ENCODE measurements around the gene ABCC3.
A peak's percentile ranks its signal among the peaks of the same experiment; 100 is the strongest.

The ABCC3 gene

DNA sequence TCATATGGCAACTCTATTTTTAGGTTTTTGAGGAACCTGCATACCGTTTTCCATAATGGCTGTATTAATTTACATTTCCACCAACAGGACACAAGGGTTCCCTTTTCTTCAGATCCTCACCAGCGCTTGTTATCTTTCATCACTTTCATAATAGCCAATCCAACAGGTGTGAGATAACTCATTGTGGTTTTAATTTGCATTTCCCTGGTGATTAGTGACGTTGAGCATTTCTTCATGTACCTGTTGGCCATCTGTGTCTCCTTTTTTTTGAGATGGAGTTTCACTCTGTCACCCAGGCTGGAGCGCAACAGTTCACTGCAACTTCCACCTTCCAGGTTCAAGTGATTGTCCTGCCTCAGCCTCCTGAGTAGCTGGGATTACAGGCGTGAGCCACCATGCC is 36.2 kb upstream of the ABCC3 start:
- Histone ChIP-seq H3K4me3 (no peak overlapping the region), H3K27ac (no peak overlapping the region)
- no peak for DNase-seq (ENCODE audit: low spot score)
- no peak for TF ChIP-seq CTCF (IDR thresholded peaks at IDR 0.05)

GRCh38 chr17:50599606-50600005 is 35.1 kb upstream of the ABCC3 start:
- H3K27ac ChIP-seq, result no peak overlapping the region
- DNase-seq (ENCODE audit: low spot score), result no peak
- TF ChIP-seq CTCF (IDR thresholded peaks at IDR 0.05), result no peak
- H3K4me3 ChIP-seq, result no peak overlapping the region

GRCh38 chr17:50601823-50602375 is 32.8 kb upstream of the ABCC3 start:
- DNase-seq (ENCODE audit: low spot score), result no peak
- H3K4me3 ChIP-seq, result no peak overlapping the region
- no peak for TF ChIP-seq CTCF (IDR thresholded peaks at IDR 0.05)
- no peak overlapping the region for H3K27ac ChIP-seq

GRCh38 chr17:50602836-50603235 is 31.8 kb upstream of the ABCC3 start:
- no peak for DNase-seq (ENCODE audit: low spot score)
- Histone ChIP-seq H3K4me3 (no peak overlapping the region), H3K27ac (no peak overlapping the region)
- TF ChIP-seq CTCF (IDR thresholded peaks at IDR 0.05), result no peak

- DNase-seq (ENCODE audit: low spot score), result no peak
- Histone ChIP-seq H3K4me3 (no peak overlapping the region), H3K27ac (no peak overlapping the region)
- no peak for TF ChIP-seq CTCF (IDR thresholded peaks at IDR 0.05)
These were observed 31.3 kb upstream of the ABCC3 start for GRCh38 chr17:50603340-50603739.

DNA sequence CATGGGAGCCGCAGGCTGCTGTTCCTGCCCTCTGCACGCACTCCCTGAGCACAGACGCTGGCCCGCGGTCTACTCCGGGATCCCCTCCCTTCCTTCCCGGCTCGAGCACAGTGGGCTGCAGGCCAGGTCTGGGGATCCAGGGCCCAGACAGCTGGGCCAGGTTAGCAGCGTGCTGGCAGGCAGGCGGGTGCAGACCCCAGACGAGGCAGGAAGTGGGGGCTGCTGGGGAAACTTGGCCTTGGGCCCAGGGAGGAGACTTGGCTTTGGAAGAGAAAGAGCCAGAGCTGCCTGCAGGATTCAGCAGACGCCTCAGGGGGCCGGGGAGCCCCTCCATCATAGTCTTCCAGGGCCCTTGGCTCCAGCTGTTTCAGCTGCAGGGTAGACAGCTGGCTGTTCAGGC is 30.2 kb upstream of the ABCC3 start:
- DNase-seq (ENCODE audit: low spot score), result no peak
- Histone ChIP-seq H3K27ac (no peak overlapping the region), H3K4me3 (peak overlapping the region; percentile 35)
- TF ChIP-seq CTCF (IDR thresholded peaks at IDR 0.05), result no peak

DNA sequence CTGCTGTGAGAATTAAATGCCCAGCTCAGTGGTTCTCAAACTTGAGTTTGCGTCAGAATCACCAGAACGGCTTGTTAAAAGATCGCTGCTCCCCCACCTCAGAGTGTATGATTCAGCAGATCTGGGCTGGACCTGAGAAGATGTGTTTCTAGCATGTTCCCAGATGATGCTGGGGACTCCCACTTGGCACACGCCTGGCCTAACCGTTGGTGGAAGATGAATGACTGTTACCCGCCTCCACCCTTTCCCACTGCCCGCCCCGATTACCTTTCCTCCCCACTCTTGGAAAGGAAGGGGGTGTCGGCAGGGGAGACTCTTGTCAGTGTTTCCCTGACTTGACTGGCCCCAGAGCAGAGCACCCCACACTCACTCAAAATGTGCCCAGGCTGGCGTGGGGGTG is 29.3 kb upstream of the ABCC3 start:
- no peak overlapping the region for H3K27ac ChIP-seq
- no peak overlapping the region for H3K4me3 ChIP-seq
- TF ChIP-seq CTCF (IDR thresholded peaks at IDR 0.05), result no peak
- DNase-seq (ENCODE audit: low spot score), result no peak
